Astrocyte (in vitro differentiated cells and primary cell): ENCODE measurements around the gene RBCK1.
"Not testable (repeated sequence)": the region's sequence is repeated elsewhere in the genome, so short reads cannot be mapped to it uniquely, and the experiment has no call there.

Experiments used
- CTCF ChIP-seq: IDR thresholded peaks from 2 replicates; pipeline ENCODE4 v1.5.1; 2011; ENCODE audit warnings: low read depth, mild to moderate bottlenecking, inconsistent platforms, low read length, moderate library complexity; ENCODE audit not compliant: insufficient read depth
- EZH2 ChIP-seq: IDR thresholded peaks from 2 replicates; pipeline ENCODE4 v1.6.1; 2012; ENCODE audit warnings: mild to moderate bottlenecking, low read length, inconsistent platforms; ENCODE audit not compliant: insufficient read depth

GRCh38 chr20:386634-387033, 21.5 kb upstream of the RBCK1 start:
- not testable (repeated sequence) for TF ChIP-seq CTCF, EZH2
